Uterus (tissue), 2 donors: ENCODE results near the gene CDK6.

Experiments used
- POLR2A ChIP-seq, 2 donors: fragments of 450-650 bp; IDR thresholded peaks; one replicate each; pipeline ENCODE4 v1.6.1; 2016; ENCODE audit warnings: antibody characterized with exemption in 2 of 2, mild to moderate bottlenecking in 1 of 2, moderate library complexity in 1 of 2
- TF ChIP-seq, protein P1 (sequence below), 4 experiments: fragments of 200-600 bp in 2 of 4; fragments of 450-650 bp in 2 of 4; sonication (generic) in 2 of 4; IDR thresholded peaks; one replicate each; pipeline ENCODE4 v1.5.1; 2016 to 2019; ENCODE audit warnings: antibody characterized with exemption in 4 of 4, mild to moderate bottlenecking in 2 of 4, moderate library complexity in 1 of 4

GRCh38 chr7:92634924-92635519, 201.4 kb downstream of the CDK6 start:
- no peak for TF ChIP-seq POLR2A (IDR thresholded peaks at IDR 0.05)
- TF ChIP-seq, protein P1, sequence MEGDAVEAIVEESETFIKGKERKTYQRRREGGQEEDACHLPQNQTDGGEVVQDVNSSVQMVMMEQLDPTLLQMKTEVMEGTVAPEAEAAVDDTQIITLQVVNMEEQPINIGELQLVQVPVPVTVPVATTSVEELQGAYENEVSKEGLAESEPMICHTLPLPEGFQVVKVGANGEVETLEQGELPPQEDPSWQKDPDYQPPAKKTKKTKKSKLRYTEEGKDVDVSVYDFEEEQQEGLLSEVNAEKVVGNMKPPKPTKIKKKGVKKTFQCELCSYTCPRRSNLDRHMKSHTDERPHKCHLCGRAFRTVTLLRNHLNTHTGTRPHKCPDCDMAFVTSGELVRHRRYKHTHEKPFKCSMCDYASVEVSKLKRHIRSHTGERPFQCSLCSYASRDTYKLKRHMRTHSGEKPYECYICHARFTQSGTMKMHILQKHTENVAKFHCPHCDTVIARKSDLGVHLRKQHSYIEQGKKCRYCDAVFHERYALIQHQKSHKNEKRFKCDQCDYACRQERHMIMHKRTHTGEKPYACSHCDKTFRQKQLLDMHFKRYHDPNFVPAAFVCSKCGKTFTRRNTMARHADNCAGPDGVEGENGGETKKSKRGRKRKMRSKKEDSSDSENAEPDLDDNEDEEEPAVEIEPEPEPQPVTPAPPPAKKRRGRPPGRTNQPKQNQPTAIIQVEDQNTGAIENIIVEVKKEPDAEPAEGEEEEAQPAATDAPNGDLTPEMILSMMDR (IDR thresholded peaks at IDR 0.05) = no peak
